ENCODE measurements around the gene EFCAB14. TPM values are rescaled to one million over a fixed set of nuclear protein-coding genes. Genes with fewer than 3 reads are reported as not detected.

The EFCAB14 gene
- total RNA-seq, 4 donors from 2014 or later, result 71.5 to 138 (median 106) TPM

GRCh38 chr1:46675549-46676314, 43.2 kb downstream of the EFCAB14 start:
- H3K4me3 ChIP-seq (ENCODE audit: low read depth, poor library complexity, severe bottlenecking), result no peak overlapping the region
- 84 to 90% methylated on average over 1 of the region's 1 CpG for WGBS, 2 donors
- TF ChIP-seq CTCF (IDR thresholded peaks at IDR 0.05), result no peak
- TF ChIP-seq POLR2A (IDR thresholded peaks at IDR 0.05), result no peak
- intact Hi-C loops (cut with DNase I; ENCODE audit: low total_unique reads), result no loop called here
- DNase-seq (ENCODE audit: low spot score in 2 of 2), result no peak

DNA sequence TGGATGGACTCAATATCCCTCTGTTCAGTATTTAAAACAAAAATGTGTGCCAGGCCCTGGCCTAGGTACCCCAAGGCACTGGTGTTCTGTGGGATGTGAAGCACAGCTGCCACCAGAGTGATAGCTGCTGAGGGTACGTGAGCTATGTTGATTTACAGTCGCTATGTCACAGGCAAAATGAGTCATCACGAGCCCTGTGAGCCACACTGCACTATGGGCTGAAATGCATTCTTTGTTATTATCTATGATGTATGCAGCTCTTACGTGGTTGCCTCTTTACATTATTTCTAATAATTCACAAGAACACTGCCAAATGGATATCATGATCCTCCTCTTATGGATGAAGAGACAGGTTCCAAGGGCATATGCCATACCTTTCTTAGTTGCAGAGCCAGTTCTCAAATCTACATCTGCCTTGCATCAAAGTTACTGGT, 45.1 kb downstream of the EFCAB14 start:
- WGBS, 2 donors, result 64 to 69% methylated on average over 4 of the region's 4 CpGs
- TF ChIP-seq POLR2A (IDR thresholded peaks at IDR 0.05) (no peak), CTCF (IDR thresholded peaks at IDR 0.05) (no peak)
- H3K4me3 ChIP-seq (ENCODE audit: low read depth, poor library complexity, severe bottlenecking), result no peak overlapping the region
- intact Hi-C loops (cut with DNase I; ENCODE audit: low total_unique reads), result no loop called here
- DNase-seq (ENCODE audit: low spot score in 2 of 2), result no peak

DNA sequence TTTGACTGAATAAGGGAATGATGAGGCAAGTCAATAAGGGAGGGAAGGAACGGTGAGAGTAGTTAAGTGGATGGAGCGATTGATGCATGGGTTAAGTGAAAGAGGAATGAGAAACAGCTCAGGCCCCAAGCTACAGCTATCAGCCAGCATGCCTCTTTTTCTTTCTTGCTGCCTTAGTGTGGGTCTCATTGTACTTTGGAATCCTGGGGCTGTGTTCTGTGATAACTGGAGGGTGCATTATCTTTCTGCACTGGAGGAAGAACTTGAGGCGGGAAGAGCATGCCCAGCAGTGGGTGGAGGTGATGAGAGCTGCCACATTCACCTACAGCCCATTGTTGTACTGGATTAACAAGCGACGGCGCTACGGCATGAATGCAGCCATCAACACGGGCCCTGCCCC, 46.2 kb downstream of the EFCAB14 start:
- intact Hi-C loops (cut with DNase I; ENCODE audit: low total_unique reads), result no loop called here
- no peak overlapping the region for H3K4me3 ChIP-seq (ENCODE audit: low read depth, poor library complexity, severe bottlenecking)
- no peak for TF ChIP-seq CTCF (IDR thresholded peaks at IDR 0.05)
- no peak for TF ChIP-seq POLR2A (IDR thresholded peaks at IDR 0.05)
- DNase-seq (ENCODE audit: low spot score in 2 of 2), result no peak
- WGBS, 2 donors, result 69 to 75% methylated on average over 8 of the region's 8 CpGs

GRCh38 chr1:46671554-46671953, 47.4 kb downstream of the EFCAB14 start, which contains the start of gene TEX38:
TSS of gene TEX38 (plus strand) at chr1:46671854. CDS start at chr1:46671935, 81 bp downstream.
- no peak within 1 kb of the TSS for H3K4me3 ChIP-seq (ENCODE audit: low read depth, poor library complexity, severe bottlenecking)
- TF ChIP-seq POLR2A (IDR thresholded peaks at IDR 0.05), result no peak
- no peak for TF ChIP-seq CTCF (IDR thresholded peaks at IDR 0.05)
- DNase-seq (ENCODE audit: low spot score in 2 of 2), result peak in 1 of 2 donors; percentile 79
- intact Hi-C loops (cut with DNase I; ENCODE audit: low total_unique reads), result no loop called here
- 90 to 97% methylated on average over 2 to 3 of the region's 3 CpGs for WGBS, 2 donors

GRCh38 chr1:46670134-46670533, 48.8 kb downstream of the EFCAB14 start:
- no peak overlapping the region for H3K4me3 ChIP-seq (ENCODE audit: low read depth, poor library complexity, severe bottlenecking)
- no peak for DNase-seq (ENCODE audit: low spot score in 2 of 2)
- intact Hi-C loops (cut with DNase I; ENCODE audit: low total_unique reads), result no loop called here
- 87 to 94% methylated on average over 1 of the region's 1 CpG for WGBS, 2 donors
- no peak for TF ChIP-seq POLR2A (IDR thresholded peaks at IDR 0.05)
- no peak for TF ChIP-seq CTCF (IDR thresholded peaks at IDR 0.05)
